Neural progenitor cell (in vitro differentiated cells): Measurements from ENCODE around the gene PCSK1N.

ENCODE experiments used
- CTCF ChIP-seq: fragments of 200-600 bp; sonication (generic); IDR thresholded peaks from 2 replicates; pipeline ENCODE4 v1.5.1; 2017; ENCODE audit warnings: antibody characterized with exemption, mild to moderate bottlenecking
- EZH2 ChIP-seq: fragments of 200-600 bp; sonication (generic); IDR thresholded peaks from 2 replicates; pipeline ENCODE4 v1.6.1; 2017; ENCODE audit warnings: antibody characterized with exemption, mild to moderate bottlenecking, moderate library complexity
- EZH2phosphoT487 ChIP-seq: fragments of 200-600 bp; sonication (generic); IDR thresholded peaks from 2 replicates; pipeline ENCODE4 v1.6.1; 2017; ENCODE audit warnings: antibody characterized with exemption

- TF ChIP-seq CTCF (no peak), EZH2phosphoT487 (no peak), EZH2 (no peak)
Measured at GRCh38 chrX:48791063-48791820, 44.2 kb downstream of the PCSK1N start.
